ENCODE data around the gene GFAP. TPM values are rescaled to one million over a fixed set of nuclear protein-coding genes. Genes with fewer than 3 reads are reported as not detected.
A peak's percentile ranks its signal among the peaks of the same experiment; 100 is the strongest.

Gene GFAP
- total and polyA plus RNA-seq, 2 experiments from 2014 or later: 0.10 TPM; not detected in 1

DNA sequence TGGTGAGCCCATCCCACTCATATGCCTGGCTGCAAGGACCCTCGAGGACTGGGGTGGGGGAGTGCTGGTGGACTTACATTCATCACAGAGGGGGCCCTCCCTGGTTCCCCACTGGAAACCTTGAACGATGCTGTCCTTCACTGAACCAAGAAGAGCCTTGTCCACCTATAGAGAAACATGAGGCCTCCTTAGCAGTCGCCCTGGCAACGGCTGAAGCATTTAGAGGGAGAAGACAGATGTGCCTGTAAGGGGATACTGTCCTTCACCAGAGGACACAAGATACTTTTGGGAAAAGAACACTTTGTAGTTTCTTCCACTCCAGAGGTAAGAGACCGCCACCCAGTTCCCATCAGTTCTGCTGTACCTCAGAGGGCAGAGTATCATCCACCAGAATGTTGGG lies 61.1 kb downstream of the GFAP start:
- Histone ChIP-seq H3K4me3 (no peak overlapping the region), H3K9me3 (ENCODE audit: low read depth) (no peaks in the 10 kb centered on the region), H2AFZ (no peak overlapping the region), H3K36me3 (replicated peaks; ENCODE audit: insufficient read depth, low read depth) (peaks cover 3% of the 10 kb centered on the region), H3K4me1 (ENCODE audit: insufficient read depth) (no peaks in the 10 kb centered on the region), H3K4me2 (no peak overlapping the region), H3K9me2 (replicated peaks; ENCODE audit: insufficient read depth) (no peaks in the 10 kb centered on the region), H3K27ac (no peak overlapping the region), H4K20me1 (ENCODE audit: insufficient read depth, poor library complexity, severe bottlenecking) (no peaks in the 10 kb centered on the region), H3K79me2 (no peaks in the 10 kb centered on the region), H3K27me3 (no peaks in the 10 kb centered on the region)
- WGBS (ENCODE audit: low lambda C conversion rate, missing lambda C conversion rate): 100% methylated on average over 5 of the region's 5 CpGs
- TF ChIP-seq, protein P1, sequence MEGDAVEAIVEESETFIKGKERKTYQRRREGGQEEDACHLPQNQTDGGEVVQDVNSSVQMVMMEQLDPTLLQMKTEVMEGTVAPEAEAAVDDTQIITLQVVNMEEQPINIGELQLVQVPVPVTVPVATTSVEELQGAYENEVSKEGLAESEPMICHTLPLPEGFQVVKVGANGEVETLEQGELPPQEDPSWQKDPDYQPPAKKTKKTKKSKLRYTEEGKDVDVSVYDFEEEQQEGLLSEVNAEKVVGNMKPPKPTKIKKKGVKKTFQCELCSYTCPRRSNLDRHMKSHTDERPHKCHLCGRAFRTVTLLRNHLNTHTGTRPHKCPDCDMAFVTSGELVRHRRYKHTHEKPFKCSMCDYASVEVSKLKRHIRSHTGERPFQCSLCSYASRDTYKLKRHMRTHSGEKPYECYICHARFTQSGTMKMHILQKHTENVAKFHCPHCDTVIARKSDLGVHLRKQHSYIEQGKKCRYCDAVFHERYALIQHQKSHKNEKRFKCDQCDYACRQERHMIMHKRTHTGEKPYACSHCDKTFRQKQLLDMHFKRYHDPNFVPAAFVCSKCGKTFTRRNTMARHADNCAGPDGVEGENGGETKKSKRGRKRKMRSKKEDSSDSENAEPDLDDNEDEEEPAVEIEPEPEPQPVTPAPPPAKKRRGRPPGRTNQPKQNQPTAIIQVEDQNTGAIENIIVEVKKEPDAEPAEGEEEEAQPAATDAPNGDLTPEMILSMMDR (IDR thresholded peaks at IDR 0.05; ENCODE audit: poor library complexity): no peak
- no peak for TF ChIP-seq EZH2 (IDR thresholded peaks at IDR 0.05; ENCODE audit: borderline replicate concordance)
- TF ChIP-seq EZH2phosphoT487 (IDR thresholded peaks at IDR 0.05; ENCODE audit: low read depth, severe bottlenecking, unreplicated experiment): no peak
- DNase-seq (ENCODE audit: low spot score): no peak

Small RNAs within 50 kb of the gene (microRNA-seq; reads per million reads assigned to microRNA genes)
- 4.5 reads per million, percentile 5 among the genes with 10 or more reads in this experiment for gene MIR6783

Small RNAs within 50 kb of the gene (small RNA-seq; reads per million reads assigned to genes)
- gene CCDC103: not detected
- not detected for gene MIR6783
- gene RN7SL405P: not detected

Other genes starting within 250 kb of the GFAP start
- 23.7 and 29.2 TPM in 2 replicates for gene CCDC43, start 225.7 kb downstream of the GFAP start, total RNA-seq
- 19.9 and 20.6 TPM in 2 replicates for gene CCDC43, start 225.7 kb downstream of the GFAP start, polyA plus RNA-seq
- gene DBF4B, start 206.8 kb downstream of the GFAP start, total RNA-seq: 1.8 and 4.1 TPM in 2 replicates
- gene DBF4B, start 206.8 kb downstream of the GFAP start, polyA plus RNA-seq: 3.4 and 4.1 TPM in 2 replicates
- gene ADAM11, start 156.5 kb downstream of the GFAP start, total RNA-seq: 0.28 and 0.90 TPM in 2 replicates
- gene ADAM11, start 156.5 kb downstream of the GFAP start, polyA plus RNA-seq: 0.50 and 1.4 TPM in 2 replicates
- 9.2 and 11.4 TPM in 2 replicates for gene GJC1, start 85.2 kb downstream of the GFAP start, total RNA-seq
- gene GJC1, start 85.2 kb downstream of the GFAP start, polyA plus RNA-seq: 6.3 and 7.5 TPM in 2 replicates
- not detected in 2 replicates for gene HIGD1B, start 67.6 kb downstream of the GFAP start, total RNA-seq
- 0.57 TPM in 1 of 2 replicates, not detected in the other for gene HIGD1B, start 67.6 kb downstream of the GFAP start, polyA plus RNA-seq
- gene EFTUD2, start 16.1 kb downstream of the GFAP start, total RNA-seq: 57.0 and 87.0 TPM in 2 replicates
- gene EFTUD2, start 16.1 kb downstream of the GFAP start, polyA plus RNA-seq: 65.2 and 65.6 TPM in 2 replicates
- 1.8 and 2.1 TPM in 2 replicates for gene KIF18B, start 32.3 kb upstream of the GFAP start, total RNA-seq
- 4.3 and 5.0 TPM in 2 replicates for gene KIF18B, start 32.3 kb upstream of the GFAP start, polyA plus RNA-seq
- gene C1QL1, start 52.8 kb upstream of the GFAP start, total RNA-seq: 12.8 and 15.1 TPM in 2 replicates
- gene C1QL1, start 52.8 kb upstream of the GFAP start, polyA plus RNA-seq: 54.9 and 68.3 TPM in 2 replicates
- gene DCAKD, start 136.1 kb upstream of the GFAP start, total RNA-seq: 31.3 and 47.4 TPM in 2 replicates
- 29.9 and 33.3 TPM in 2 replicates for gene DCAKD, start 136.1 kb upstream of the GFAP start, polyA plus RNA-seq
- gene NMT1, start 145.8 kb upstream of the GFAP start, total RNA-seq: 68.5 and 71.2 TPM in 2 replicates
- 90.1 and 126 TPM in 2 replicates for gene NMT1, start 145.8 kb upstream of the GFAP start, polyA plus RNA-seq
- gene PLCD3, start 217.0 kb upstream of the GFAP start, total RNA-seq: 49.2 and 69.7 TPM in 2 replicates
- 35.7 and 41.8 TPM in 2 replicates for gene PLCD3, start 217.0 kb upstream of the GFAP start, polyA plus RNA-seq
- gene ACBD4, start 220.2 kb upstream of the GFAP start, total RNA-seq: 8.1 and 8.2 TPM in 2 replicates
- 11.2 and 13.7 TPM in 2 replicates for gene ACBD4, start 220.2 kb upstream of the GFAP start, polyA plus RNA-seq
- 17.1 and 19.2 TPM in 2 replicates for gene HEXIM1, start 233.0 kb upstream of the GFAP start, total RNA-seq
- gene HEXIM1, start 233.0 kb upstream of the GFAP start, polyA plus RNA-seq: 13.5 and 14.5 TPM in 2 replicates
- gene HEXIM2, start 246.4 kb upstream of the GFAP start, total RNA-seq: 6.7 and 12.2 TPM in 2 replicates
- 7.6 and 10.5 TPM in 2 replicates for gene HEXIM2, start 246.4 kb upstream of the GFAP start, polyA plus RNA-seq